ENCODE data around the gene ST6GALNAC5. TPM values are rescaled to one million over a fixed set of nuclear protein-coding genes. Genes with fewer than 3 reads are reported as not detected.

Gene ST6GALNAC5
- total RNA-seq, 1 donor from 2014 or later = 9.5 TPM

DNA sequence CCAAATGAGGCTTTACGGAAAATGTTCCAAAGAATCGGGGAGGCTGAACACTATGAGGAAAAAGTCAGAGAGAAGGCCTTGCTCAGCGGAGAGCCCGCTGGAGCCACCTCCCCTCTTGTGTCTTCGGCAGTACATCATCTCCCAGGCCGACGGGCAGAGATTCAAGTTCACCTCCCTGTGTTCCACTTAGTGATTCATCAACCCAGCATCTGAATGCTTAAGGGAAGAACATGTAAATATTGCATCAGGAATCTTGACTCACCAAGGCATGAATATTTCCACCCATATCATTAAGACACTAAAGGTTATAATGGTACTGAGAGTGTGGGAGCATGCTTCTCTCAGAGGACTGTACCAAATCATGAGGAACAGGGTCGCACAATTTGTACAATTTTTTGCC lies 172.5 kb downstream of the ST6GALNAC5 start:
- TF ChIP-seq CTCF (IDR thresholded peaks at IDR 0.05; ENCODE audit: unreplicated experiment) = no peak
- no peaks in the 10 kb centered on the region for H3K36me3 Mint-ChIP-seq (ENCODE audit: insufficient read depth)
- H3K4me1 Mint-ChIP-seq (ENCODE audit: low read depth) = no peaks in the 10 kb centered on the region
- no peak for DNase-seq (ENCODE audit: low spot score, unreplicated experiment)
- H3K27me3 Mint-ChIP-seq = no peaks in the 10 kb centered on the region
- no peak overlapping the region for H3K27ac Mint-ChIP-seq
- H3K9me3 Mint-ChIP-seq (ENCODE audit: low read depth) = peaks cover 6% of the 10 kb centered on the region
- no peak overlapping the region for H3K4me3 Mint-ChIP-seq (ENCODE audit: low read depth)

DNA sequence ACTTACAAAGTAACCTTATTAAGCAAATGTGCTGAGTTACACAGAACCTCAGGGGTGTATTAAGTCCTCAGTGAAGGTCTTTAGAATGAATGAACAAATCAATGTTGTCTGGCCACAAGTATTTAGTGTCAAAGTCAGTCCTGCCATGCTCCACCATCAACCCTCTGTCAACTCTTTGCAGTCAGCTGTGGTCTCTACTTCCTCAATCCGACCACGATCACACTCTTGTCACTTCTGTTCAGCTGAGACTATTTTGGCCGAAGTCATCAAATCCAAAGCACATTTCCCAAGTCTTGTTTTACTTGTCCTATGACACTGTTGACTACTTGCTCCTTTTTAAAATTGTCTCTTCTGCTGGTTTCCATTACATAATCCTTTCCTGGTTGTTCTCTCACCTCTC lies 173.5 kb downstream of the ST6GALNAC5 start:
- Mint-ChIP-seq H3K4me1 (ENCODE audit: low read depth) (no peaks in the 10 kb centered on the region), H3K9me3 (ENCODE audit: low read depth) (peaks cover 6% of the 10 kb centered on the region), H3K27me3 (no peaks in the 10 kb centered on the region), H3K36me3 (ENCODE audit: insufficient read depth) (no peaks in the 10 kb centered on the region), H3K27ac (no peak overlapping the region), H3K4me3 (ENCODE audit: low read depth) (no peak overlapping the region)
- no peak for DNase-seq (ENCODE audit: low spot score, unreplicated experiment)
- no peak for TF ChIP-seq CTCF (IDR thresholded peaks at IDR 0.05; ENCODE audit: unreplicated experiment)

GRCh38 chr1:77044133-77044849 lies 177.0 kb downstream of the ST6GALNAC5 start:
- no peak for DNase-seq (ENCODE audit: low spot score, unreplicated experiment)
- Mint-ChIP-seq H3K36me3 (ENCODE audit: insufficient read depth) (no peaks in the 10 kb centered on the region), H3K4me3 (ENCODE audit: low read depth) (no peak overlapping the region), H3K27me3 (no peaks in the 10 kb centered on the region), H3K4me1 (ENCODE audit: low read depth) (no peaks in the 10 kb centered on the region), H3K27ac (no peak overlapping the region), H3K9me3 (ENCODE audit: low read depth) (no peaks in the 10 kb centered on the region)
- TF ChIP-seq CTCF (IDR thresholded peaks at IDR 0.05; ENCODE audit: unreplicated experiment) = no peak

GRCh38 chr1:77047575-77047974 lies 180.3 kb downstream of the ST6GALNAC5 start:
- DNase-seq (ENCODE audit: low spot score, unreplicated experiment) = no peak
- no peaks in the 10 kb centered on the region for H3K36me3 Mint-ChIP-seq (ENCODE audit: insufficient read depth)
- H3K27me3 Mint-ChIP-seq = no peaks in the 10 kb centered on the region
- H3K27ac Mint-ChIP-seq = no peak overlapping the region
- no peak overlapping the region for H3K4me3 Mint-ChIP-seq (ENCODE audit: low read depth)
- no peaks in the 10 kb centered on the region for H3K4me1 Mint-ChIP-seq (ENCODE audit: low read depth)
- H3K9me3 Mint-ChIP-seq (ENCODE audit: low read depth) = no peaks in the 10 kb centered on the region
- no peak for TF ChIP-seq CTCF (IDR thresholded peaks at IDR 0.05; ENCODE audit: unreplicated experiment)

- DNase-seq (ENCODE audit: low spot score, unreplicated experiment) = no peak
- no peak overlapping the region for H3K27ac Mint-ChIP-seq
- no peak overlapping the region for H3K4me3 Mint-ChIP-seq (ENCODE audit: low read depth)
- no peaks in the 10 kb centered on the region for H3K4me1 Mint-ChIP-seq (ENCODE audit: low read depth)
- no peaks in the 10 kb centered on the region for H3K27me3 Mint-ChIP-seq
- no peaks in the 10 kb centered on the region for H3K36me3 Mint-ChIP-seq (ENCODE audit: insufficient read depth)
- TF ChIP-seq CTCF (IDR thresholded peaks at IDR 0.05; ENCODE audit: unreplicated experiment) = no peak
- no peaks in the 10 kb centered on the region for H3K9me3 Mint-ChIP-seq (ENCODE audit: low read depth)
These were observed 180.8 kb downstream of the ST6GALNAC5 start for GRCh38 chr1:77047978-77048614.

All from progenitor cell of endocrine pancreas (in vitro differentiated cells).